PC-3 (cell line): ENCODE data around the gene SFMBT1. TPM values are rescaled to one million over a fixed set of nuclear protein-coding genes. Genes with fewer than 3 reads are reported as not detected.
"Not testable (repeated sequence)": the region's sequence is repeated elsewhere in the genome, so short reads cannot be mapped to it uniquely, and the experiment has no call there.

ENCODE experiments used
- ATAC-seq: fragments of 200-7000 bp; cut with Tn5 transposase; 2 replicates; pipeline ENCODE4 v1.9.1; 2020; ENCODE audit warnings: mild to moderate bottlenecking, moderate library complexity
- BruUV-seq: library from RNA; stranded (reverse); fragments of 400-500 nt; replicated peaks from 2 replicates; lab custom pipeline; 2021; lab: Mats Ljungman, UMichigan
- CTCF ChIA-PET: fragments of 300-600 bp; sonication (Branson Sonifier 250); formaldehyde crosslinking; loops from one replicate; lab custom pipeline; 2022; ENCODE audit warnings: antibody characterized with exemption; lab: Charles Lee
- POLR2A ChIA-PET: fragments of 300-600 bp; sonication (Branson Sonifier 250); formaldehyde crosslinking; loops from one replicate; lab custom pipeline; 2022; ENCODE audit warnings: antibody characterized with exemption; ENCODE audit not compliant: unreplicated experiment; lab: Charles Lee
- DNase-seq: peaks from one replicate; pipeline ENCODE4 v3.0.0-alpha.2; 2015
- H2AFZ ChIP-seq: fragments of 300-600 bp; sonication (generic); 2 replicates; pipeline ENCODE4 v1.6.0; 2016; ENCODE audit warnings: antibody characterized with exemption, low read length
- H3F3A ChIP-seq: fragments of 300-600 bp; sonication (generic); one replicate; pipeline ENCODE4 v1.6.0; 2017; ENCODE audit warnings: antibody characterized with exemption, low read length, control low read depth, mild to moderate bottlenecking; ENCODE audit not compliant: unreplicated experiment
- H3K27ac ChIP-seq: fragments of 300-600 bp; sonication (generic); 2 replicates; pipeline ENCODE4 v1.5.1; 2016; ENCODE audit warnings: mild to moderate bottlenecking, low read length
- H3K27me3 ChIP-seq: fragments of 300-600 bp; sonication (generic); 2 replicates; pipeline ENCODE4 v1.6.1; 2016; ENCODE audit warnings: low read length, mixed read lengths
- H3K36me3 ChIP-seq: fragments of 300-600 bp; sonication (generic); 2 replicates; pipeline ENCODE4 v1.6.1; 2016; ENCODE audit warnings: low read depth, mixed run types, low read length, mixed read lengths
- H3K4me1 ChIP-seq: fragments of 300-600 bp; sonication (generic); 2 replicates; pipeline ENCODE4 v1.5.1; 2016; ENCODE audit warnings: low read length; ENCODE audit not compliant: insufficient read depth
- H3K4me2 ChIP-seq: fragments of 300-600 bp; sonication (generic); 2 replicates; pipeline ENCODE4 v1.6.0; 2016; ENCODE audit warnings: low read length
- H3K4me3 ChIP-seq: fragments of 300-600 bp; sonication (generic); 2 replicates; pipeline ENCODE4 v1.5.1; 2016; ENCODE audit warnings: mild to moderate bottlenecking, low read length, mixed read lengths
- H3K79me2 ChIP-seq: fragments of 300-600 bp; sonication (generic); 2 replicates; pipeline ENCODE4 v1.6.1; 2017; ENCODE audit warnings: low read length, mixed read lengths
- H3K9ac ChIP-seq: fragments of 300-600 bp; sonication (generic); 2 replicates; pipeline ENCODE4 v1.6.0; 2016; ENCODE audit warnings: mild to moderate bottlenecking, low read length
- H3K9me2 ChIP-seq: fragments of 300-600 bp; sonication (generic); replicated peaks from 2 replicates; pipeline ENCODE4 v1.6.1; 2016; ENCODE audit warnings: mixed run types, low read length, mixed read lengths
- H3K9me3 ChIP-seq: fragments of 300-600 bp; sonication (generic); 2 replicates; pipeline ENCODE4 v1.6.1; 2016; ENCODE audit warnings: low read length, mixed read lengths
- H4K20me1 ChIP-seq: fragments of 300-600 bp; sonication (generic); 2 replicates; pipeline ENCODE4 v1.6.1; 2016; ENCODE audit warnings: low read length, mixed read lengths
- EZH2 ChIP-seq: fragments of 300-600 bp; sonication (generic); IDR thresholded peaks from one replicate; pipeline ENCODE4 v1.6.1; 2017; ENCODE audit warnings: antibody characterized with exemption, mild to moderate bottlenecking, low read length; ENCODE audit not compliant: unreplicated experiment
- EZH2phosphoT487 ChIP-seq: fragments of 300-600 bp; sonication (generic); IDR thresholded peaks from 2 replicates; pipeline ENCODE4 v1.6.1; 2018; ENCODE audit warnings: mild to moderate bottlenecking, antibody characterized with exemption, low read length, borderline replicate concordance
- intact Hi-C: fragments of 100-400 bp; cut with micrococcal nuclease; formaldehyde crosslinking; loops from 2 replicates; pipeline ENCODE4 v1.9.0; 2023
- total RNA-seq: library from RNA; depleted of rRNA; stranded (reverse); fragments of >200 nt; gene quantifications from 2 replicates; pipeline ENCODE4 v1.2.3, GENCODE V29; 2014
- TF ChIP-seq, protein P1 (sequence below): fragments of 300-600 bp; sonication (generic); conservative IDR thresholded peaks from 2 replicates; pipeline ENCODE4 v1.5.1; 2017; ENCODE audit warnings: antibody characterized with exemption, low read depth, mild to moderate bottlenecking, low read length

Gene SFMBT1
- total RNA-seq, 1 experiment from 2014 or later, result 10.8 TPM

DNA sequence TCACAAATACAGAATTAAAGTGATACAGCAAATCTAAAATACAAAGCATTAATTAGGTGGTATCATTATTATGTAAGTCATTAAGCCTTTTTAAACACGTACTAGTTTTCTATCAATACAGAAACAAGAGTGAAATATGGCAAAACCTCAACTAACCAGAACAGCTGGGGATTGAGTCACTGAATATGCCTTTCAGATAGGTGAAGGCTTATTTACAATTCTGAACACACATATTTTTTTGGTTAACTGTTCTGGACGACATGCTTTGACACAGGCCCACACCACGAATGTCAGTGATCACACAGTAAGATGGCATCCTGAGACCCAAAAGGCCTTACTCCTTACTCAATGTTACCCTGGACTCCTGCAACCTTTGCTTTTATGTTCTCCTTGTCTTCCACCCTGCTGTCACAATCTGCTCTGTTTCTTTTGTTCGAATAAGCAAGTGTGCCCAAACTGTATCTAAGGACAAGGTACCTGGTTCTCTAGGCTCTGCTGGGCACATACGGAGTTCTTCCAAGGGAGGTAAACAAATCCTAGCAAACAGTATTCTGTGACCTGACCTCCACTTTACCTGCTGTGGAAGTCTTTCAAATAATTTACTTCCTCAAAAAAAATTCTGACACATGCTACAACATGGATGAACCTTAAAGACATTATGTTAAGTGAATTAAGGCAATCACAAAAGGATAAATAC lies 7.0 kb downstream of the SFMBT1 start:
- Histone ChIP-seq H2AFZ (no peak overlapping the region), H3K9ac (no peak overlapping the region), H3K4me1 (peaks cover 23% of the 10 kb centered on the region), H3F3A (no peaks in the 10 kb centered on the region), H3K27me3 (no peaks in the 10 kb centered on the region), H3K27ac (no peak overlapping the region), H3K9me2 (no peaks in the 10 kb centered on the region), H3K79me2 (peaks cover 80% of the 10 kb centered on the region), H3K4me3 (no peak overlapping the region), H3K36me3 (no peaks in the 10 kb centered on the region), H3K9me3 (no peaks in the 10 kb centered on the region), H4K20me1 (0 out of 2 replicates have a peak, but pooled peaks cover 8% of the 10 kb centered on the region), H3K4me2 (no peak overlapping the region)
- POLR2A ChIA-PET, result no interaction called here
- ATAC-seq, result no peak
- intact Hi-C loops, result no loop called here
- DNase-seq, result no peak
- no TSS peak for BruUV-seq
- TF ChIP-seq EZH2 (no peak), EZH2phosphoT487 (no peak)
- TF ChIP-seq, protein P1, sequence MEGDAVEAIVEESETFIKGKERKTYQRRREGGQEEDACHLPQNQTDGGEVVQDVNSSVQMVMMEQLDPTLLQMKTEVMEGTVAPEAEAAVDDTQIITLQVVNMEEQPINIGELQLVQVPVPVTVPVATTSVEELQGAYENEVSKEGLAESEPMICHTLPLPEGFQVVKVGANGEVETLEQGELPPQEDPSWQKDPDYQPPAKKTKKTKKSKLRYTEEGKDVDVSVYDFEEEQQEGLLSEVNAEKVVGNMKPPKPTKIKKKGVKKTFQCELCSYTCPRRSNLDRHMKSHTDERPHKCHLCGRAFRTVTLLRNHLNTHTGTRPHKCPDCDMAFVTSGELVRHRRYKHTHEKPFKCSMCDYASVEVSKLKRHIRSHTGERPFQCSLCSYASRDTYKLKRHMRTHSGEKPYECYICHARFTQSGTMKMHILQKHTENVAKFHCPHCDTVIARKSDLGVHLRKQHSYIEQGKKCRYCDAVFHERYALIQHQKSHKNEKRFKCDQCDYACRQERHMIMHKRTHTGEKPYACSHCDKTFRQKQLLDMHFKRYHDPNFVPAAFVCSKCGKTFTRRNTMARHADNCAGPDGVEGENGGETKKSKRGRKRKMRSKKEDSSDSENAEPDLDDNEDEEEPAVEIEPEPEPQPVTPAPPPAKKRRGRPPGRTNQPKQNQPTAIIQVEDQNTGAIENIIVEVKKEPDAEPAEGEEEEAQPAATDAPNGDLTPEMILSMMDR, result no peak
- CTCF ChIA-PET, result no interaction called here

DNA sequence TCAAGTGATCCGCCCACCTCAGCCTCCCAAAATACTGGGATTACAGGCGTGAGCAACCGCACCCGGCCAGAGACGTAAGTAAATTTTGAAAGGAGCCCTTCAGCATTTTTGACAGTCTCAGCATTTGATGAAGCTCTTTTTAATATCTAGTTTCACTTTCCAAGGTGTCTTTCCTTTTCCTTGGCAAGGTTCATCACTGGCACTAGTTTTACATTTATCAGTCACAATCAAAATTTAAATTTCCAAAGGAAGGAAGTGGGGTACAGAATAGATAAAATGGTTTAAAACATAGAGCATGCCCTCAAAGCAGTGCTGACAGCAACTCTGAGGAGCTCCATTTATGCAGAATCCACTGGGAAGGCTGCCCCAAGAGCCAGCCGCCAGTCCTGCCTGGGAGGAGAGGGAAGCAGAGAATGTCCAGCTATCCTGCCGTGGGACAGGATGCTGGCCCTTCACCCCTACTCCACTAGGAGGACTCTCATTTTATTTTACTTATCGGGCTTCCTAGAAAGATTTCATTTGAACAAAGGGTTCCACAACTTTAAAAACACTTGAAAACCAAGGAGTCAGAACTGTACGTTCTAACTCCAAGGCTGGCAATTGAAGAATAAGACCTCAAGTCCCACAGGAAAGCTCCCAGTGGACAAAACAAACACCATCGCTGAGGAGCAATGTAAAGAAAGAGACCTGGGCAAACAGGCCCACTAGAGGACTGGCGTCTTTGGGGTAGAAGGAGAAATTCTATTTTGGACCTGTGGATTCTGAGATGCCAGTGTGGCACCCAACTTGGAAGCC lies 9.9 kb downstream of the SFMBT1 start:
- CTCF ChIA-PET, result no interaction called here
- ATAC-seq (no peak), DNase-seq (no peak)
- Histone ChIP-seq H2AFZ (no peak overlapping the region), H3K9me2 (no peaks in the 10 kb centered on the region), H3K79me2 (peaks cover 61% of the 10 kb centered on the region), H3K4me1 (peaks cover 9% of the 10 kb centered on the region), H3K9me3 (no peaks in the 10 kb centered on the region), H3K4me2 (no peak overlapping the region), H3K9ac (no peak overlapping the region), H3F3A (no peaks in the 10 kb centered on the region), H3K4me3 (no peak overlapping the region), H3K36me3 (no peaks in the 10 kb centered on the region), H3K27ac (no peak overlapping the region), H3K27me3 (no peaks in the 10 kb centered on the region), H4K20me1 (no peaks in the 10 kb centered on the region)
- TF ChIP-seq, protein P1, result no peak
- TF ChIP-seq EZH2 (no peak), EZH2phosphoT487 (no peak)
- BruUV-seq, result no TSS peak
- POLR2A ChIA-PET, result no interaction called here
- intact Hi-C loops, result no loop called here

DNA sequence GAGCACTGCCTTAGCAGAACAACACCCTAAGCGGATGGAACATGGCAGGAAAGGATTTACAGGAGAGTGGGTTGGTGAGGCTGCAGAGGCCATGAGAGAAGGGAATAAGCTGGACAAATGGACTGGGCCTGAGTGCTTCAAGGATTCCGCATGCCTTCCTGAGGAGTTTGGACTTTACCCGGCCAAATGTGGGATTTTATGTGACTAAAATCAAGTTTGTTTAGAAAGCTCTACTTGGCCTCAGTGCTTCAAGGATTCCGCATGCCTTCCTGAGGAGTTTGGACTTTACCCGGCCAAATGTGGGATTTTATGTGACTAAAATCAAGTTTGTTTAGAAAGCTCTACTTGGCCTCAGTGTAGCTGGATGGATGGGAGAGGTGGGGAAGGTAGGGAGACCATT lies 10.9 kb downstream of the SFMBT1 start:
- intact Hi-C loops, H4K20me1 ChIP-seq, CTCF ChIA-PET, H3K9me2 ChIP-seq, H3K36me3 ChIP-seq, H2AFZ ChIP-seq, H3K9ac ChIP-seq, ATAC-seq, DNase-seq, H3K27me3 ChIP-seq, H3K9me3 ChIP-seq, H3F3A ChIP-seq, POLR2A ChIA-PET, H3K4me1 ChIP-seq, H3K27ac ChIP-seq, BruUV-seq, H3K4me2 ChIP-seq, H3K4me3 ChIP-seq: not testable (repeated sequence)
- H3K79me2 ChIP-seq, result peaks cover 62% of the 10 kb centered on the region

DNA sequence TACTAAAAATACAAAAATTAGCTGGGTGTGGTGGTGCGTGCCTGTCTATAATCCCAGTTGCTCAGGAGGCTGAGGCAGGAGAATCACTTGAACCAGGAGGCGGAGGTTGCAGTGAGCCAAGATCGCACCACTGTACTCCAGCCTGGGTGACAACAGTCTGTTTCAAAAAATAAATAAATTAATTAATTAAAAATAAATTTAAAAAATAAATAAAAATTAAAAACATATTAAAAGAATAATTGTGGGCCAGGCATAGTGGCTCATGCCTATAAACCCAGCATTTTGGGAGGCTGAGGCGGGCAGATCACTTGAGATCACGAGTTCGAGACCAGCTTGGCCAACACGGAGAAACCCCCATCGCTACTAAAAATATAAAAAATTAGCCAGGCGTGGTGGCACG lies 11.5 kb downstream of the SFMBT1 start:
- intact Hi-C loops, H3K4me2 ChIP-seq, H3K4me1 ChIP-seq, H3K9me3 ChIP-seq, POLR2A ChIA-PET, CTCF ChIA-PET, H3F3A ChIP-seq, H4K20me1 ChIP-seq, ATAC-seq, H3K27ac ChIP-seq, BruUV-seq, H2AFZ ChIP-seq, H3K27me3 ChIP-seq, DNase-seq, H3K9me2 ChIP-seq, H3K4me3 ChIP-seq, H3K9ac ChIP-seq, H3K36me3 ChIP-seq: not testable (repeated sequence)
- peaks cover 63% of the 10 kb centered on the region for H3K79me2 ChIP-seq
